OCI-LY1 (cell line): ENCODE measurements around the gene FTCD.

Experiments used
- H2AFZ ChIP-seq: fragments of 200-600 bp; sonication (generic), shearing (Covaris generic); 2 replicates; pipeline ENCODE4 v1.6.0; 2014; ENCODE audit warnings: antibody characterized with exemption, mild to moderate bottlenecking, low read length
- H3F3A ChIP-seq: fragments of 200-600 bp; sonication (generic), shearing (Covaris generic); 2 replicates; pipeline ENCODE4 v1.6.0; 2014; ENCODE audit warnings: mild to moderate bottlenecking, antibody characterized with exemption, low read length, moderate library complexity; ENCODE audit not compliant: insufficient read depth
- H3K27ac ChIP-seq: fragments of 200-600 bp; sonication (generic); 2 replicates; pipeline ENCODE4 v1.5.1; 2014; ENCODE audit warnings: low read length, mixed run types, mild to moderate bottlenecking, low read depth; ENCODE audit not compliant: poor library complexity, severe bottlenecking
- H3K27me3 ChIP-seq: fragments of 200-600 bp; sonication (generic); 2 replicates; pipeline ENCODE4 v1.6.0; 2014; ENCODE audit warnings: antibody characterized with exemption, mild to moderate bottlenecking, low read length, moderate library complexity; ENCODE audit not compliant: insufficient read depth
- H3K36me3 ChIP-seq: fragments of 200-600 bp; sonication (generic); 2 replicates; pipeline ENCODE4 v1.6.1; 2014; ENCODE audit warnings: mild to moderate bottlenecking, antibody characterized with exemption, low read length, moderate library complexity, mixed read lengths; ENCODE audit not compliant: insufficient read depth
- H3K4me1 ChIP-seq: fragments of 200-600 bp; sonication (generic); 2 replicates; pipeline ENCODE4 v1.5.1; 2014; ENCODE audit warnings: mild to moderate bottlenecking, low read length, moderate library complexity; ENCODE audit not compliant: insufficient read depth, severe bottlenecking
- H3K4me2 ChIP-seq: fragments of 200-600 bp; sonication (generic), shearing (Covaris generic); 2 replicates; pipeline ENCODE4 v1.6.1; 2014; ENCODE audit warnings: low read length
- H3K4me3 ChIP-seq: fragments of 200-600 bp; sonication (generic); 2 replicates; pipeline ENCODE4 v1.5.1; 2014; ENCODE audit warnings: low read length, low read depth, mild to moderate bottlenecking, mixed read lengths; ENCODE audit not compliant: poor library complexity, severe bottlenecking
- H3K79me2 ChIP-seq: fragments of 200-600 bp; shearing (Covaris generic); 2 replicates; pipeline ENCODE4 v1.6.1; 2016; ENCODE audit warnings: mixed run types, low read length, mixed read lengths; ENCODE audit not compliant: insufficient read depth
- H3K9ac ChIP-seq: fragments of 200-600 bp; sonication (generic), shearing (Covaris generic); 2 replicates; pipeline ENCODE4 v1.6.1; 2014; ENCODE audit warnings: mild to moderate bottlenecking, low read length, mixed read lengths
- H3K9me2 ChIP-seq: fragments of 200-600 bp; sonication (generic), shearing (Covaris generic); 2 replicates; pipeline ENCODE4 v1.6.1; 2014; ENCODE audit warnings: low read depth, mild to moderate bottlenecking, low read length, mixed read lengths
- H3K9me3 ChIP-seq: fragments of 200-600 bp; shearing (Covaris generic); 2 replicates; pipeline ENCODE4 v1.6.1; 2014; ENCODE audit warnings: low read length, mixed read lengths
- H4K20me1 ChIP-seq: fragments of 200-600 bp; sonication (generic), shearing (Covaris generic); 2 replicates; pipeline ENCODE4 v1.6.0; 2016; ENCODE audit warnings: mild to moderate bottlenecking, low read length; ENCODE audit not compliant: insufficient read depth
- CTCF ChIP-seq: fragments of 200-600 bp; sonication (generic), shearing (Covaris generic); IDR thresholded peaks from 2 replicates; pipeline ENCODE4 v1.5.1; 2017; ENCODE audit warnings: mild to moderate bottlenecking, antibody characterized with exemption, low read length, moderate library complexity, mixed read lengths
- EZH2 ChIP-seq: fragments of 200-600 bp; sonication (generic), shearing (Covaris generic); IDR thresholded peaks from 2 replicates; pipeline ENCODE4 v1.8.0; 2017; ENCODE audit warnings: borderline replicate concordance, mixed run types, mild to moderate bottlenecking, antibody characterized with exemption, low read length, moderate library complexity, mixed read lengths

FTCD gene

DNA sequence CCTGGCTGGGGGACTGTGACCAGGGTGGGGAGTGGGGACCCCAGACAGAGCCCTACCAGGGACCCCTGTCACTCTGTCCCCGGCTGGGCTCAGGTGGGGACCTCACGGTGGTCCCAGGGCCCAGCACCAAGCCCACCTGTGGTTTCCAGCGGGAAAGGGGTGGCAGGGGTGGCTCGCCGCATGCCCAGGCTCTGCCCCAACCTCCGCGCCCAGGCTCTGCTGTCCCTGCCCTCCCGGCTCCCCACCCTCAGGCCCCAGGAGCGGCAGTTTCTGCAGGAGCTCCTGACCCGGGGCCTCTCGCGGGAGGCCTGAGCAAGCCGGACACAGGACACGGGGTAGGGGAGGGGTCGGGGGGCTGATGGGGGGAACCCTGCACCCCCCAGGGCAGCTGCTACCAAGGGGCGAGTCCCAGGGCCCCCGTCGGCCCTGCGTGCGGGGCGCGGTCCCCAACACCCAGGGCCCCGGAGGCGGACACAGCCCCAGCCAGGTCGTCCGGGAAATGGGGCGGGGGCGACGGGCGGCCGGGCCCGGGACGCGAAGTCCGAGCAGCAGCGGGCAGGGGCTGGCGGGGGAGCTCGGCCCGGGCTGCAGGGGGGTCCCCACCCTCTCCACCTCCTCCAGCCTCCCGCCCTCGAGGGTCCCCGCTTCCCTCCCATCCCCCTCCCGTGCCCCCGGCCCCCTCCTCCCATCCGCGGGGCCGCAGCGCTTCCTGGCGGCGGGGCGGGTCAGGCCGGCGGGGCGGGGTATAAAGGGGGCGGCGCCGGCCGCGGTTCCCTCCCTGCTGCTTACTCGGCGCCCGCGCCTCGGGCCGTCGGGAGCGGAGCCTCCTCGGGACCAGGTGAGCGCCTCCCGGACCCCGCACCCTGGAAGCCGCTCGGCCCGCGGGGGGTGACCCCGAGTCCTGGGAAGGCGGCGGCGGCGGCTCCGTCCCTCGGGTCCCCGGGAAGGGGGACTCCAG is 57.8 kb downstream of the FTCD start, which contains the start of gene COL6A2:
TSS of gene COL6A2 (plus strand) at position 777 of the 958 bp plus-strand sequence.
- 0 out of 2 replicates have a peak, but pooled peaks cover 3% of the 10 kb centered on the region for H3K27me3 ChIP-seq
- H3K79me2 ChIP-seq, result no peaks in the 10 kb centered on the region
- no peak within 1 kb of the TSS for H3K9ac ChIP-seq
- no peaks in the 10 kb centered on the region for H3K9me3 ChIP-seq
- H4K20me1 ChIP-seq, result no peaks in the 10 kb centered on the region
- no peaks in the 10 kb centered on the region for H3F3A ChIP-seq
- no peaks in the 10 kb centered on the region for H3K36me3 ChIP-seq
- H3K9me2 ChIP-seq, result no peaks in the 10 kb centered on the region
- H3K27ac ChIP-seq, result no peak within 1 kb of the TSS
- no peak within 1 kb of the TSS for H3K4me3 ChIP-seq
- TF ChIP-seq CTCF (no peak), EZH2 (no peak)
- H3K4me2 ChIP-seq, result no peak within 1 kb of the TSS
- no peak within 1 kb of the TSS for H2AFZ ChIP-seq
- H3K4me1 ChIP-seq, result no peaks in the 10 kb centered on the region

DNA sequence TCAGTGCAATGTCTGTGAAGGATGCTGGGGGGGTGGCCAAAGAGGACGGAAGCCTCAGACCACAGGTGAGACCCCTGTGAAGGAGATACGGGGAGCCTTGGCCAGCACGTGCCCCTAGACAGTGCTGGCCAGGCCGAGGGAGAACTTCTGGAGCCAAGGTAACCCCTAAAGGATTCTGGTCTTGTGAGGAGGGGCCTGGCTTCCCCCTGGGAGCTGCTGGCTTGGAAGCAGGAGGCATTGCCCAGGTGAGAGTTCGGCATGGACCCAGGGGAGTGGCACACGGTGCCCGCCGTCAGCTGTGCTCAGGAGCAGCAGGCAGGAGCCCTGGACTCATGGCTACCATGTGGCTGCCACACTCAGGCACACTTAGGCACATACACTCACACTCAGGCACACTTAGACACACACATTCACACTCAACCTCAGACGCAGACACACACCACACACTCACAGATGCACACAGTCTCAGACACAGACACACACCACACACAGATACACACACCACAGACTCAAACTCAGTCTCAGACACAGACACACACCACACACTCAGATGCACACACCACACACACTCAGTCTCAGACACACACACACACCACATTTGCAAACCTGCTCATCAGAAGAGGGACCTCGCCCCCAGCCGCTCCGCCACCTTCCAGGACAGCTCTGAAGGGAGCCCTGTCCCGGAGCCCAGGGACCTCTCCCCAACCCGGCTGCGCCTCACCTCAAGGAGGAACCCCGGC is 58.6 kb downstream of the FTCD start:
- TF ChIP-seq EZH2 (no peak), CTCF (no peak)
- H3K27me3 ChIP-seq, result 0 out of 2 replicates have a peak, but pooled peaks cover 3% of the 10 kb centered on the region
- no peaks in the 10 kb centered on the region for H3K9me2 ChIP-seq
- H3K4me1 ChIP-seq, result no peaks in the 10 kb centered on the region
- no peaks in the 10 kb centered on the region for H3K36me3 ChIP-seq
- H3K79me2 ChIP-seq, result no peaks in the 10 kb centered on the region
- H3K27ac ChIP-seq, result no peak overlapping the region
- no peak overlapping the region for H3K9ac ChIP-seq
- H4K20me1 ChIP-seq, result no peaks in the 10 kb centered on the region
- no peak overlapping the region for H3K4me2 ChIP-seq
- H3F3A ChIP-seq, result no peaks in the 10 kb centered on the region
- no peak overlapping the region for H3K4me3 ChIP-seq
- no peak overlapping the region for H2AFZ ChIP-seq
- no peaks in the 10 kb centered on the region for H3K9me3 ChIP-seq

DNA sequence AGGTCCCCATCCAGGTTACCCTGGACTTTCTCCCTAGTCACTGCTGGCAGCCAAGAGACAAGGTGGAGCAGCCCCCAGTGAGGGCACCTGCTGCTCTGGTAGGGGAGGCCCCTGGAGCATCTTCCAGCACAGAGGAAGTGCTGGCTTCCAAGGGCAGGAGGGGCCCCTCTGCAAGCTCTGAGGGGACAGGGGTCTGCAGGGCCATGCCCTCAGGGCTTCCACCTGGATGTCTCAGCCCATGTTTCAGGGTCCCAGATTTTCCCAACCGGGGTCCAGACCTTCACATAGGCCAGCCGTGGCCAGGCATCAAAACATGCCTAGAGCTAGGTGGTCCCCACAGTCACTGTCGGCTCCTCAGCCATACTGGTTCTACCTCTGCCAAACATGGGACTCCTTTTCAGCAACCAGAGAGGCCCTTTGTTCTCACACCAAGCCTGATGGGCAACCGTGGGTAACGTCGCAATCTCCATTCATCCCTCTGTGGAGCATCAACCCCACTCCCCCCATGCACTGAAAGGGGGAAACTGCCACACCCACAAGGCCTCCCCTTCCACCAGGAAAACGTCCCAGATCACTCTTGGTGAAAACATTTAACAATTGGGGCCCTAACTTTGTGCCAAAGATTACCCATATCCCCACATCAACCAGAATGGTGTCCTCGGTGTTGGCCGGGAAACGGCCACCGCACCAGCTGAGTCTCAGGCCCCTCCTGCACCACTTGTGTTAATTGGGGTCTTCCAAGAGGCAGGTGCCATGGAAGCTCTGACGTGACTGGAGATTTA is 59.4 kb downstream of the FTCD start:
- Histone ChIP-seq H3K4me2 (no peak overlapping the region), H3K79me2 (no peaks in the 10 kb centered on the region), H3K9me2 (no peaks in the 10 kb centered on the region), H4K20me1 (no peaks in the 10 kb centered on the region), H3K9me3 (no peaks in the 10 kb centered on the region), H2AFZ (no peak overlapping the region), H3F3A (no peaks in the 10 kb centered on the region), H3K36me3 (no peaks in the 10 kb centered on the region), H3K27me3 (0 out of 2 replicates have a peak, but pooled peaks cover 3% of the 10 kb centered on the region), H3K4me1 (no peaks in the 10 kb centered on the region), H3K9ac (no peak overlapping the region), H3K4me3 (no peak overlapping the region), H3K27ac (no peak overlapping the region)
- TF ChIP-seq CTCF (no peak), EZH2 (no peak)
